ENCODE measurements around the gene C16orf96.
"Not testable (repeated sequence)": the region's sequence is repeated elsewhere in the genome, so short reads cannot be mapped to it uniquely, and the experiment has no call there.

The C16orf96 gene

DNA sequence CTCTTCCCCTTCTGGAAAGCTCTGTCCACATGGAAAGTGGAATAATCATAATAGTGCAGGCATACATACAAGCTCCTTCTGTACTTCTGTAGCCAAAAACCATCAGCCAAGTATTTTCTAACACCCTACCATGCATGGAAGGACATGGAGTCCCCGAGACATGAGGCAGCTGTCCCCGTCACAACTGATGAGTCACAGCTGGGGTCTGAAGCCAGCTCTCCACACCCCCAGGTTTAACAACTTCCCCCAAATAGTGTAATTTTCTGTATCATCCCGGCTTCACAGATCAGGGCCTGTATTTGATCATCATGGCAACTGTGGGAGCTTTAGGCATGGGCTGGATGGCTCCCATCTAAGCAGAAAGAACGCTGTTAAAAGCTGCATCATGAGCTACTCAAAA lies 16.6 kb downstream of the C16orf96 start:
- Histone ChIP-seq H3K27me3 (replicated peaks; ENCODE audit: insufficient read depth, low read length) (no peaks in the 10 kb centered on the region), H3K9me2 (replicated peaks; ENCODE audit: insufficient read depth, low read length) (no peaks in the 10 kb centered on the region), H3K4me2 (ENCODE audit: low read depth, low read length) (no peak overlapping the region), H3K9ac (ENCODE audit: low read length) (no peak overlapping the region), H3K27ac (ENCODE audit: low read length) (no peak overlapping the region), H3K4me1 (ENCODE audit: low read length) (0 out of 2 replicates have a peak, but pooled peaks cover 4% of the 10 kb centered on the region), H3K79me2 (ENCODE audit: low read length) (no peaks in the 10 kb centered on the region), H4K20me1 (ENCODE audit: insufficient read depth, low read length) (no peaks in the 10 kb centered on the region), H3F3A (ENCODE audit: insufficient read depth, low read length) (no peaks in the 10 kb centered on the region), H3K9me3 (replicated peaks; ENCODE audit: insufficient read depth, low read length) (no peaks in the 10 kb centered on the region), H3K36me3 (replicated peaks; ENCODE audit: insufficient read depth, low read length) (no peaks in the 10 kb centered on the region), H2AFZ (ENCODE audit: low read length) (no peak overlapping the region), H3K4me3 (ENCODE audit: low read length) (no peak overlapping the region)
- TF ChIP-seq EZH2 (optimal IDR thresholded peaks at IDR 0.05; ENCODE audit: low read depth, low read length) (no peak), EZH2phosphoT487 (IDR thresholded peaks at IDR 0.05; ENCODE audit: low read length) (no peak)
- TF ChIP-seq, protein P1, sequence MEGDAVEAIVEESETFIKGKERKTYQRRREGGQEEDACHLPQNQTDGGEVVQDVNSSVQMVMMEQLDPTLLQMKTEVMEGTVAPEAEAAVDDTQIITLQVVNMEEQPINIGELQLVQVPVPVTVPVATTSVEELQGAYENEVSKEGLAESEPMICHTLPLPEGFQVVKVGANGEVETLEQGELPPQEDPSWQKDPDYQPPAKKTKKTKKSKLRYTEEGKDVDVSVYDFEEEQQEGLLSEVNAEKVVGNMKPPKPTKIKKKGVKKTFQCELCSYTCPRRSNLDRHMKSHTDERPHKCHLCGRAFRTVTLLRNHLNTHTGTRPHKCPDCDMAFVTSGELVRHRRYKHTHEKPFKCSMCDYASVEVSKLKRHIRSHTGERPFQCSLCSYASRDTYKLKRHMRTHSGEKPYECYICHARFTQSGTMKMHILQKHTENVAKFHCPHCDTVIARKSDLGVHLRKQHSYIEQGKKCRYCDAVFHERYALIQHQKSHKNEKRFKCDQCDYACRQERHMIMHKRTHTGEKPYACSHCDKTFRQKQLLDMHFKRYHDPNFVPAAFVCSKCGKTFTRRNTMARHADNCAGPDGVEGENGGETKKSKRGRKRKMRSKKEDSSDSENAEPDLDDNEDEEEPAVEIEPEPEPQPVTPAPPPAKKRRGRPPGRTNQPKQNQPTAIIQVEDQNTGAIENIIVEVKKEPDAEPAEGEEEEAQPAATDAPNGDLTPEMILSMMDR (IDR thresholded peaks at IDR 0.05; ENCODE audit: low read length) = no peak
- DNase-seq = no peak

DNA sequence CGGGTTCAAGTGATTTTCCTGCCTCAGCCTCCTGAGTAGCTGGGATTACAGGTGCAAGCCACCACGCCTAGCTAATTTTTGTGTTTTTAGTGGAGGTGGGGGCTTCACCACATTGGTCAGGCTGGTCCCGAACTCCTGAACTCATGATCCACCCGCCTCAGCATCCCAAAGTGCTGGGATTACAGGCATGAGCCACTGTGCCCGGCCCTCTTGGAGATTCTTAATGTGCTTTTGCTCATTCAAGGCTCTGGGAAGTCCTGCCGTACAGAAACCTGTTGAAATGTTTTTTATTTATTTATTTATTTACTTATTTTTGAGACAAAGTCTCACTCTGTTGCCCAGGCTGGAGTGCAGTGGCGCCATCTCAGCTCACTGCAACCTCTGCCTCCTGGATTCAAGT lies 17.8 kb downstream of the C16orf96 start:
- not testable (repeated sequence) for DNase-seq; H3K79me2 ChIP-seq (ENCODE audit: low read length); H3K27me3 ChIP-seq (replicated peaks; ENCODE audit: insufficient read depth, low read length); H3K4me2 ChIP-seq (ENCODE audit: low read depth, low read length); H2AFZ ChIP-seq (ENCODE audit: low read length); H3K4me3 ChIP-seq (ENCODE audit: low read length); H3K36me3 ChIP-seq (replicated peaks; ENCODE audit: insufficient read depth, low read length); H3F3A ChIP-seq (ENCODE audit: insufficient read depth, low read length); H3K9me3 ChIP-seq (replicated peaks; ENCODE audit: insufficient read depth, low read length); H3K4me1 ChIP-seq (ENCODE audit: low read length); H3K9me2 ChIP-seq (replicated peaks; ENCODE audit: insufficient read depth, low read length); H3K9ac ChIP-seq (ENCODE audit: low read length); H4K20me1 ChIP-seq (ENCODE audit: insufficient read depth, low read length); H3K27ac ChIP-seq (ENCODE audit: low read length)

DNA sequence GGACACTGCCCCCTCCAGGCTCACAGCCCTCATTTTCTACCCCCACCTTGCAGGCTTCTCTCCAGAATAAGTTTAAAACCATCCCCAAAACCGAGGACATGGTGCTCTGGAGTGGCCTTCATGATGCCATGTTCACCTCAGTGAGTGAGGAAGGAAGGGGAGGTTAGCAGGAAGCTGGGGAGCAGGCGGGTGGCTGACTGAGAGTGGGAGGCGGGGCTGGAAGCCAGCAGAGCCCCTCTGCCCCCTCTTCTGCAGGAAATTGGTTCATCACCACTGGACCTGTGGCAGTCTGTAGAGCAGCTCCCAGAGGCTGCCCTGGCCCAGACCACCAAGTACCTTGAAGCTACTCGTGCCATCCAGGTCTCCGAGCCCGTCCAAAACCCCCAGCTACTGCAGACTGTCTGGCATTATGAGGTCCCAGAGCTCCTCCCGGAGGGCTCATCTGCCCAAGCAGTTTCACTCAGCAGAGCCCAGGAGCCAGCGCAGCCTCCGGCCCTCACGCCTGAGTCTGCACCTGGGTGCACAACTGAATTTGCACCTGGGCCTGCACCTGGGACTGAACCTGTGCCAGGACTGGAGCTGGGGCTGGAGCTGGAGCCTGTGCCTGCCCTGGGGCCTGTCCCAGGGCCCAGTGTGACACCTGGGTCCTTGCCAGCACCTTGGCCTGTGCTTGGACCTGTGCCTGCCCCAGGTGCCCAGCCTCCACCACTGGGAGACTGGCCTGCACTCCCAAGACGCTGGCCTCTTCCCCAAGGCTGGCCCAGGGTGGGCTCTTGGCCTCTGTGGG lies 19.0 kb downstream of the C16orf96 start:
- H3K9me2 ChIP-seq (replicated peaks; ENCODE audit: insufficient read depth, low read length) = no peaks in the 10 kb centered on the region
- H3K9ac ChIP-seq (ENCODE audit: low read length) = no peak overlapping the region
- no peak overlapping the region for H3K27ac ChIP-seq (ENCODE audit: low read length)
- no peaks in the 10 kb centered on the region for H3K36me3 ChIP-seq (replicated peaks; ENCODE audit: insufficient read depth, low read length)
- H2AFZ ChIP-seq (ENCODE audit: low read length) = no peak overlapping the region
- H4K20me1 ChIP-seq (ENCODE audit: insufficient read depth, low read length) = no peaks in the 10 kb centered on the region
- no peaks in the 10 kb centered on the region for H3K79me2 ChIP-seq (ENCODE audit: low read length)
- H3K27me3 ChIP-seq (replicated peaks; ENCODE audit: insufficient read depth, low read length) = no peaks in the 10 kb centered on the region
- TF ChIP-seq EZH2 (optimal IDR thresholded peaks at IDR 0.05; ENCODE audit: low read depth, low read length) = no peak
- no peak for TF ChIP-seq EZH2phosphoT487 (IDR thresholded peaks at IDR 0.05; ENCODE audit: low read length)
- TF ChIP-seq, protein P1 (IDR thresholded peaks at IDR 0.05; ENCODE audit: low read length) = no peak
- no peaks in the 10 kb centered on the region for H3K9me3 ChIP-seq (replicated peaks; ENCODE audit: insufficient read depth, low read length)
- H3K4me3 ChIP-seq (ENCODE audit: low read length) = no peak overlapping the region
- no peak for DNase-seq
- H3F3A ChIP-seq (ENCODE audit: insufficient read depth, low read length) = no peaks in the 10 kb centered on the region
- no peaks in the 10 kb centered on the region for H3K4me1 ChIP-seq (ENCODE audit: low read length)
- no peak overlapping the region for H3K4me2 ChIP-seq (ENCODE audit: low read depth, low read length)

DNA sequence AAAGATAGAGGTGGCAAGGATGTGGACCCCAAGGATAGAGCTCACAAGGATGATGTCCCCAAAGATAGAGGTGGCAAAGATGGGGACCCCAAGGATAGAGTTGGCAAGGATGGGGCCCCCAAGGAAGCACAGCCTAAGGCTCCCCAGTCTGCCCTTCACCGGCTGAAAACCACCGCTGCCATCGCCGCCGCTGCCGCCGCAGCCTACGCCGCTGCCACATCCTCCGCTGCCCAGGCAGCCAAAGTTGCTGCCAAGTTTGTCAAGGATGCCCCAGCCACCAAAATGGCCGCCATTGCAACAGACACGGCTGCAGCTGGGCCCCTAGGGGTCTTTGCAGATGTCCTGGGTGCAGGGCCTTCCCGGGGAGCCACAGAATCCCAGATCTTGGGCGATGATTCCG lies 19.9 kb downstream of the C16orf96 start:
- H3K4me2 ChIP-seq (ENCODE audit: low read depth, low read length) = no peak overlapping the region
- H3K9me2 ChIP-seq (replicated peaks; ENCODE audit: insufficient read depth, low read length) = no peaks in the 10 kb centered on the region
- DNase-seq = no peak

More for the DNA sequence above, 19.9 kb downstream of the C16orf96 start:
- Histone ChIP-seq H3K79me2 (ENCODE audit: low read length) (no peaks in the 10 kb centered on the region), H2AFZ (ENCODE audit: low read length) (no peak overlapping the region), H3K36me3 (replicated peaks; ENCODE audit: insufficient read depth, low read length) (no peaks in the 10 kb centered on the region), H4K20me1 (ENCODE audit: insufficient read depth, low read length) (no peaks in the 10 kb centered on the region), H3K4me3 (ENCODE audit: low read length) (no peak overlapping the region), H3K9ac (ENCODE audit: low read length) (no peak overlapping the region), H3F3A (ENCODE audit: insufficient read depth, low read length) (no peaks in the 10 kb centered on the region), H3K27ac (ENCODE audit: low read length) (no peak overlapping the region), H3K4me1 (ENCODE audit: low read length) (no peaks in the 10 kb centered on the region), H3K9me3 (replicated peaks; ENCODE audit: insufficient read depth, low read length) (no peaks in the 10 kb centered on the region), H3K27me3 (replicated peaks; ENCODE audit: insufficient read depth, low read length) (no peaks in the 10 kb centered on the region)
- TF ChIP-seq EZH2phosphoT487 (IDR thresholded peaks at IDR 0.05; ENCODE audit: low read length) = no peak
- no peak for TF ChIP-seq EZH2 (optimal IDR thresholded peaks at IDR 0.05; ENCODE audit: low read depth, low read length)
- TF ChIP-seq, protein P1 (IDR thresholded peaks at IDR 0.05; ENCODE audit: low read length) = no peak

Measured in MM.1S (cell line).